IMR-90 (cell line): ENCODE data around the gene CNTRL. TPM values are rescaled to one million over a fixed set of nuclear protein-coding genes. Genes with fewer than 3 reads are reported as not detected.
A peak's percentile ranks its signal among the peaks of the same experiment; 100 is the strongest.

Source experiments
- ATAC-seq: fragments of 200-7000 bp; cut with Tn5 transposase; 2 replicates; pipeline ENCODE4 v1.9.1; 2020; ENCODE audit warnings: low read depth, mild to moderate bottlenecking, moderate library complexity
- BruUV-seq: library from RNA; stranded (reverse); fragments of 400-500 nt; replicated peaks from 2 replicates; lab custom pipeline; 2021; lab: Mats Ljungman, UMichigan
- CTCF ChIA-PET: fragments of 300-600 bp; formaldehyde crosslinking; extraction: SDS; loops from one replicate; lab custom pipeline; 2021; ENCODE audit warnings: antibody characterized with exemption; lab: Yijun Ruan, JAX
- POLR2A ChIA-PET: fragments of 300-600 bp; sonication (Branson Sonifier 250); formaldehyde crosslinking; loops from one replicate; lab custom pipeline; 2022; ENCODE audit warnings: antibody characterized with exemption; ENCODE audit not compliant: unreplicated experiment; lab: Charles Lee
- DNase-seq: peaks from one replicate; pipeline ENCODE4 v3.0.0; 2013
- H2AFZ ChIP-seq: replicated peaks from 2 replicates; pipeline ENCODE3; 2013; ENCODE audit warnings: low read length, mild to moderate bottlenecking; ENCODE audit not compliant: poor library complexity
- H2AK5ac ChIP-seq: 2 replicates; pipeline ENCODE4 v1.6.1; 2013; ENCODE audit warnings: low read depth, low read length, inconsistent platforms
- H2AK9ac ChIP-seq: replicated peaks from 2 replicates; pipeline ENCODE3; 2013; ENCODE audit warnings: mild to moderate bottlenecking, low read depth, low read length, moderate library complexity; ENCODE audit not compliant: poor library complexity
- H2BK120ac ChIP-seq: 2 replicates; pipeline ENCODE4 v1.6.1; 2013; ENCODE audit warnings: low read depth, low read length, inconsistent platforms
- H2BK15ac ChIP-seq: 3 replicates; pipeline ENCODE4 v1.6.1; 2013; ENCODE audit warnings: low read depth, low read length, inconsistent platforms
- H2BK20ac ChIP-seq: 2 replicates; pipeline ENCODE4 v1.6.1; 2013; ENCODE audit warnings: low read depth, mild to moderate bottlenecking, inconsistent platforms, low read length, moderate library complexity
- H2BK5ac ChIP-seq: 2 replicates; pipeline ENCODE4 v1.6.1; 2013; ENCODE audit warnings: mild to moderate bottlenecking, low read depth, low read length, inconsistent platforms; ENCODE audit not compliant: poor library complexity, severe bottlenecking
- H3K14ac ChIP-seq: replicated peaks from 2 replicates; pipeline ENCODE4 v1.6.1; 2013; ENCODE audit warnings: low read depth, low read length, inconsistent platforms
- H3K18ac ChIP-seq: 2 replicates; pipeline ENCODE4 v1.6.1; 2013; ENCODE audit warnings: low read depth, low read length, control low read depth
- H3K23ac ChIP-seq: 2 replicates; pipeline ENCODE4 v1.6.1; 2013; ENCODE audit warnings: low read depth, low read length, inconsistent platforms
- H3K27ac ChIP-seq: 2 replicates; pipeline ENCODE4 v1.5.1; 2013; ENCODE audit warnings: mild to moderate bottlenecking, control low read depth, low read length; ENCODE audit not compliant: insufficient read depth
- H3K27me3 ChIP-seq: 2 replicates; pipeline ENCODE4 v1.6.1; 2013; ENCODE audit warnings: low read length; ENCODE audit not compliant: control insufficient read depth, insufficient read depth
- H3K36me3 ChIP-seq: 2 replicates; pipeline ENCODE4 v1.6.1; 2013; ENCODE audit warnings: low read length, mixed read lengths; ENCODE audit not compliant: control insufficient read depth, insufficient read depth
- H3K4ac ChIP-seq: 2 replicates; pipeline ENCODE4 v1.6.1; 2013; ENCODE audit warnings: low read depth, low read length, inconsistent platforms
- H3K4me1 ChIP-seq: 2 replicates; pipeline ENCODE4 v1.6.1; 2013; ENCODE audit warnings: low read length, mixed read lengths; ENCODE audit not compliant: control insufficient read depth, insufficient read depth
- H3K4me2 ChIP-seq: 2 replicates; pipeline ENCODE4 v1.6.1; 2013; ENCODE audit warnings: low read depth, mild to moderate bottlenecking, control low read depth, low read length, moderate library complexity
- H3K4me3 ChIP-seq: 2 replicates; pipeline ENCODE4 v1.5.1; 2013; ENCODE audit warnings: low read depth, mild to moderate bottlenecking, control low read depth, low read length, moderate library complexity; ENCODE audit not compliant: insufficient read depth
- H3K56ac ChIP-seq: 2 replicates; pipeline ENCODE4 v1.6.1; 2013; ENCODE audit warnings: low read length, inconsistent platforms; ENCODE audit not compliant: insufficient read depth; ENCODE audit errors: extremely low read depth
- H3K79me1 ChIP-seq, 2 experiments: 2 replicates each; pipeline ENCODE4 v1.6.1; 2013; ENCODE audit warnings: low read length in 2 of 2, inconsistent platforms in 1 of 2, low read depth in 1 of 2
- H3K9ac ChIP-seq: 2 replicates; pipeline ENCODE4 v1.6.1; 2013; ENCODE audit warnings: low read depth, low read length, control low read depth
- H3K9me1 ChIP-seq: 2 replicates; pipeline ENCODE4 v1.6.1; 2013; ENCODE audit warnings: low read length, inconsistent platforms; ENCODE audit not compliant: insufficient read depth
- H3K9me3 ChIP-seq: 2 replicates; pipeline ENCODE4 v1.6.1; 2013; ENCODE audit warnings: low read length; ENCODE audit not compliant: control insufficient read depth, insufficient read depth
- H4K20me1 ChIP-seq: 2 replicates; pipeline ENCODE4 v1.6.1; 2013; ENCODE audit warnings: low read length, inconsistent platforms; ENCODE audit not compliant: insufficient read depth
- H4K5ac ChIP-seq: 2 replicates; pipeline ENCODE4 v1.6.1; 2013; ENCODE audit warnings: mild to moderate bottlenecking, low read depth, low read length, control low read depth
- H4K8ac ChIP-seq, 2 experiments: 2 replicates each; pipeline ENCODE4 v1.6.1; 2013; ENCODE audit warnings: low read depth in 2 of 2, low read length in 2 of 2, control low read depth in 1 of 2, inconsistent platforms in 1 of 2
- H4K91ac ChIP-seq: 2 replicates; pipeline ENCODE4 v1.6.1; 2013; ENCODE audit warnings: low read depth, low read length, inconsistent platforms; ENCODE audit not compliant: insufficient read depth
- MXI1 ChIP-seq: IDR thresholded peaks from 2 replicates; pipeline ENCODE4 v1.6.1; 2012; ENCODE audit warnings: low read depth, mild to moderate bottlenecking, low read length, moderate library complexity, borderline replicate concordance
- POLR2A ChIP-seq: IDR thresholded peaks from 2 replicates; pipeline ENCODE4 v1.6.1; 2012; ENCODE audit warnings: mild to moderate bottlenecking, low read depth, low read length
- RAD21 ChIP-seq: IDR thresholded peaks from 2 replicates; pipeline ENCODE4 v1.6.1; 2012; ENCODE audit warnings: low read length, improper control_type of control experiment
- RFX5 ChIP-seq: IDR thresholded peaks from 2 replicates; pipeline ENCODE4 v1.8.0; 2012; ENCODE audit warnings: low read depth, mild to moderate bottlenecking, low read length, moderate library complexity
- WGBS, 2 experiments: methylation state at CpG; one replicate each; pipeline versions ENCODE4 v1.1.5 to v1.1.7; 2013; ENCODE audit warnings: missing lambda C conversion rate in 2 of 2; ENCODE audit not compliant: insufficient read length in 1 of 2; ENCODE audit errors: extremely low coverage in 2 of 2; 5-methylcytosine and 5-hydroxymethylcytosine counted together
- dilution Hi-C: fragments of 300-500 bp; cut with HindIII; formaldehyde crosslinking; loops from one replicate; pipeline ENCODE4 v1.14.3; 2018; ENCODE audit warnings: low sequenced_read_pairs; ENCODE audit not compliant: unreplicated experiment
- in situ Hi-C: fragments of 300-500 bp; cut with MboI; formaldehyde crosslinking; loops from 3 replicates; pipeline ENCODE4 v1.14.3; 2019; ENCODE audit warnings: low sequenced_read_pairs, inconsistent platforms, mixed read lengths
- intact Hi-C: fragments of 100-400 bp; cut with micrococcal nuclease; formaldehyde crosslinking; loops from 2 replicates; pipeline ENCODE4 v1.10.0; 2022
- polyA plus RNA-seq, 3 experiments: library from polyadenylated mRNA; depleted of rRNA; stranded (reverse); fragments of >200 nt; gene quantifications; 2 replicates each; pipeline ENCODE4 v1.2.3, GENCODE V29; 2012; ENCODE audit warnings: low replicate concordance in 1 of 3
- total RNA-seq: library from RNA; depleted of rRNA; stranded (reverse); fragments of >200 nt; gene quantifications from 2 replicates; pipeline ENCODE4 v1.2.3, GENCODE V29; 2012
- TF ChIP-seq, protein P1 (sequence below): conservative IDR thresholded peaks from 2 replicates; pipeline ENCODE4 v1.5.1; 2012; ENCODE audit warnings: mild to moderate bottlenecking, low read depth, low read length, improper control_type of control experiment

CNTRL gene
- total and polyA plus RNA-seq, 2 of the 4 experiments (the other 2 are of a cell fraction) = 4.5 to 7.3 TPM

DNA sequence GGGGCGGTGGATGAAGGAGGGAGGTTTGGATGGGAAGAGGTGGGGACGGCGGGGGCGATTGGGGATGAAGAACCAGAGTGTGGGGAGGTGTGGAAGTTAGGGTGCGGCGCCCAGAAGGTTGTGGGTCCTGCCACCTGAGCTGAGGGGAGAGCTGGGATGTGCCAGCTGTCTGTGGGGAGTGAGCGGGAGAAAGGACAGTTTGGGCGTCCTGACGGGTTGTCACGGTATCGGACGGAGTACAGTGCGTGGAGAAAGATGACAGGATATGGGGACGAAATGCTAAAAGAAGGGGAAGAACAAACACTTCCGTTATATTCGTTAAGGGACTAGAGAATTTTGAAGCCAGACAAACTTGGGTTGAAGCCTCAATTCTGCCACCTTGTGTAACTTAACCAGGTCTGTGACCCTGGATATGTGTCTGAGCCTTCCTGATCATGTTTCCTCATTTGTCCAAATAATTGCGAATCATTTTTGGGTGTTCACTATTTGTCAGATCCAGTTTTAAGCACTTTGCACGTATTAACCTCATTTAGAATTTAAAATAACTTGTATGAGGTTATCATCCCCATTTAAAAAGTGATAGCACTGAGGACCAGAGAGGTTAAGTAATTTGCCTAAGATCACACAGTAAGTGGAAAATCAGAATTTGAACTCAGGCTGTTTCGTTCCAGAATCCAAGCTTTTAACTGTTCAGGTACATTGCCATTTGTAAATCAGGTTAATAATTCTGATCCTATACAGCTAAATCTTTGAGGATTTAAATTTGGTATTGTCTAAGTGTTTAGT lies 689 bp downstream of the CNTRL start:
- ChIA-PET CTCF (interaction anchor here (0.6 kb wide), 1 partner anchor 14 kb away, joined by 3 read pairs; no protein-coding TSS in a partner anchor), POLR2A (no interaction called here)
- DNase-seq (peak; percentile 8), ATAC-seq (peak; percentile 5; the same call in 1 of the 2 replicates)
- Histone ChIP-seq H4K5ac (no peak overlapping the region), H4K8ac (peak overlapping the region; percentile 41 to 81; a peak in 2 of 4 replicates), H4K91ac (peak overlapping the region; percentile 21; the same call in 1 of the 2 replicates), H3K4me3 (peak overlapping the region; percentile 73), H2BK20ac (no peak overlapping the region), H3K23ac (peak overlapping the region; percentile 90; the same call in 1 of the 2 replicates), H2BK15ac (peak overlapping the region; percentile 57; the same call in 1 of the 3 replicates), H3K4me2 (peak overlapping the region; percentile 95), H3K36me3 (no peaks in the 10 kb centered on the region), H3K14ac (peak overlapping the region; percentile 53), H4K20me1 (no peaks in the 10 kb centered on the region), H2BK5ac (no peak overlapping the region), H3K9me3 (no peaks in the 10 kb centered on the region), H2AFZ (peak overlapping the region; percentile 100), H2AK9ac (peak overlapping the region; percentile 93), H2AK5ac (no peak overlapping the region), H3K4ac (peak overlapping the region; percentile 73), H3K79me1 (peaks cover 3 to 21% of the 10 kb centered on the region in 2 experiments; a peak in 3 of 4 replicates), H2BK120ac (0 out of 2 replicates have a peak overlapping the region, but pooled peaks have one; percentile 36), H3K27me3 (no peaks in the 10 kb centered on the region), H3K18ac (no peak overlapping the region), H3K9ac (peak overlapping the region; percentile 81), H3K27ac (peak overlapping the region; percentile 72; the same call in 1 of the 2 replicates), H3K4me1 (peaks cover 1% of the 10 kb centered on the region; the same call in 1 of the 2 replicates), H3K9me1 (no peaks in the 10 kb centered on the region; the same call in 1 of the 2 replicates), H3K56ac (peak overlapping the region; percentile 67; the same call in 1 of the 2 replicates)
- intact Hi-C loops = no loop called here
- no TSS peak for BruUV-seq
- dilution Hi-C loops = no loop called here
- TF ChIP-seq MXI1 = no peak
- no peak for TF ChIP-seq RFX5
- TF ChIP-seq, protein P1, sequence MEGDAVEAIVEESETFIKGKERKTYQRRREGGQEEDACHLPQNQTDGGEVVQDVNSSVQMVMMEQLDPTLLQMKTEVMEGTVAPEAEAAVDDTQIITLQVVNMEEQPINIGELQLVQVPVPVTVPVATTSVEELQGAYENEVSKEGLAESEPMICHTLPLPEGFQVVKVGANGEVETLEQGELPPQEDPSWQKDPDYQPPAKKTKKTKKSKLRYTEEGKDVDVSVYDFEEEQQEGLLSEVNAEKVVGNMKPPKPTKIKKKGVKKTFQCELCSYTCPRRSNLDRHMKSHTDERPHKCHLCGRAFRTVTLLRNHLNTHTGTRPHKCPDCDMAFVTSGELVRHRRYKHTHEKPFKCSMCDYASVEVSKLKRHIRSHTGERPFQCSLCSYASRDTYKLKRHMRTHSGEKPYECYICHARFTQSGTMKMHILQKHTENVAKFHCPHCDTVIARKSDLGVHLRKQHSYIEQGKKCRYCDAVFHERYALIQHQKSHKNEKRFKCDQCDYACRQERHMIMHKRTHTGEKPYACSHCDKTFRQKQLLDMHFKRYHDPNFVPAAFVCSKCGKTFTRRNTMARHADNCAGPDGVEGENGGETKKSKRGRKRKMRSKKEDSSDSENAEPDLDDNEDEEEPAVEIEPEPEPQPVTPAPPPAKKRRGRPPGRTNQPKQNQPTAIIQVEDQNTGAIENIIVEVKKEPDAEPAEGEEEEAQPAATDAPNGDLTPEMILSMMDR = peak; percentile 19; the same call in 1 of the 2 replicates
- 0 out of 2 replicates have a peak, but pooled peaks have one; percentile 3 for TF ChIP-seq RAD21
- peak; percentile 2; the same call in 1 of the 2 replicates for TF ChIP-seq POLR2A
- 0% methylated on average over 11 of the region's 19 CpGs; no CpG with 5 or more reads in 1 of the 2 experiments for WGBS, 2 experiments
- in situ Hi-C loops = no loop called here
